K562 (cell line): ENCODE data around the gene ARHGEF25. TPM values are rescaled to one million over a fixed set of nuclear protein-coding genes. Genes with fewer than 3 reads are reported as not detected.

Source experiments
- ARID2 ChIP-seq: fragments of 450-650 bp; IDR thresholded peaks from 2 replicates; pipeline ENCODE4 v1.6.1; 2017; ENCODE audit warnings: antibody characterized with exemption, mild to moderate bottlenecking
- ARID3A ChIP-seq: IDR thresholded peaks from 2 replicates; pipeline ENCODE4 v1.6.1; 2012; ENCODE audit warnings: low read depth, low read length, improper control_type of control experiment, borderline replicate concordance
- BHLHE40 ChIP-seq: IDR thresholded peaks from 2 replicates; pipeline ENCODE4 v1.6.1; 2011; ENCODE audit warnings: low read length, improper control_type of control experiment
- CBFA2T3 ChIP-seq: fragments of 450-650 bp; IDR thresholded peaks from 2 replicates; pipeline ENCODE4 v1.6.1; 2017
- CREB5 ChIP-seq: fragments of 250-450 bp; sonication (Bioruptor Pico); IDR thresholded peaks from 2 replicates; pipeline ENCODE4 v1.5.0; 2020; ENCODE audit warnings: mild to moderate bottlenecking
- E2F8 ChIP-seq: fragments of 450-650 bp; IDR thresholded peaks from 2 replicates; pipeline ENCODE4 v1.7.1; 2018; ENCODE audit warnings: mild to moderate bottlenecking, low read depth; ENCODE audit not compliant: partially characterized antibody
- ELF4 ChIP-seq: fragments of 450-650 bp; formaldehyde crosslinking; IDR thresholded peaks from 2 replicates; pipeline ENCODE4 v1.4.0; 2022; ENCODE audit warnings: missing genetic modification characterization
- HCFC1 ChIP-seq: IDR thresholded peaks from 2 replicates; pipeline ENCODE4 v1.6.1; 2012; ENCODE audit warnings: low read depth, low read length, improper control_type of control experiment
- HDGF ChIP-seq: fragments of 450-650 bp; IDR thresholded peaks from 2 replicates; pipeline ENCODE4 v1.6.1; 2016
- HMGXB4 ChIP-seq: sonication (generic); formaldehyde crosslinking; IDR thresholded peaks from 2 replicates; pipeline ENCODE4 v1.8.1; 2023; ENCODE audit warnings: mild to moderate bottlenecking, missing genetic modification reagents
- KLF16 ChIP-seq: IDR thresholded peaks from 2 replicates; pipeline ENCODE4 v1.6.1; 2016; ENCODE audit warnings: antibody characterized with exemption
- MAZ ChIP-seq, 2 experiments: fragments of 450-650 bp in 1 of 2; sonication (generic) in 1 of 2; formaldehyde crosslinking; IDR thresholded peaks in 1 of 2; conservative IDR thresholded peaks in 1 of 2; 2 replicates each; pipeline versions ENCODE4 v1.4.0 to v1.5.0; 2020; ENCODE audit warnings: mild to moderate bottlenecking in 1 of 2, missing genetic modification reagents in 1 of 2
- NR4A1 ChIP-seq, 2 experiments: fragments of 250-450 bp in 1 of 2; fragments of 450-650 bp in 1 of 2; sonication (Bioruptor Pico) in 1 of 2; IDR thresholded peaks; 2 replicates each; pipeline versions ENCODE4 v1.4.0 to v1.6.1; 2016 to 2020; ENCODE audit warnings: mild to moderate bottlenecking in 2 of 2, missing compliant biosample characterization in 1 of 2, missing genetic modification characterization in 1 of 2, moderate library complexity in 1 of 2
- RAD21 ChIP-seq, 2 experiments: fragments of 250-450 bp in 1 of 2; fragments of 450-650 bp in 1 of 2; sonication (Bioruptor Pico) in 1 of 2; formaldehyde crosslinking in 1 of 2; IDR thresholded peaks in 1 of 2; conservative IDR thresholded peaks in 1 of 2; 2 replicates each; pipeline versions ENCODE4 v1.4.0 to v1.8.0; 2020 to 2022; ENCODE audit warnings: mild to moderate bottlenecking in 2 of 2, moderate library complexity in 1 of 2
- SMC3 ChIP-seq: conservative IDR thresholded peaks from 2 replicates; pipeline ENCODE4 v1.6.1; 2011; ENCODE audit warnings: low read depth, low read length, improper control_type of control experiment; ENCODE audit not compliant: insufficient read depth
- XRCC5 ChIP-seq: fragments of 200-400 bp; formaldehyde crosslinking; IDR thresholded peaks from 2 replicates; pipeline ENCODE4 v1.6.1; 2017; ENCODE audit warnings: low read depth, mild to moderate bottlenecking, low read length
- ZBTB7A ChIP-seq: IDR thresholded peaks from 2 replicates; pipeline ENCODE4 v1.6.1; 2011; ENCODE audit warnings: low read depth, mild to moderate bottlenecking, low read length, moderate library complexity, borderline replicate concordance; ENCODE audit not compliant: control insufficient read depth
- ZEB2 ChIP-seq: fragments of 450-650 bp; IDR thresholded peaks from 2 replicates; pipeline ENCODE4 v1.6.1; 2016
- ZNF384 ChIP-seq: IDR thresholded peaks from 2 replicates; pipeline ENCODE4 v1.6.1; 2012; ENCODE audit warnings: low read depth, low read length, improper control_type of control experiment
- polyA plus RNA-seq, 8 experiments: library from polyadenylated mRNA; depleted of rRNA in 4 of 8; stranded (reverse) in 5 of 8; unstranded in 3 of 8; fragments of >200 nt; fragmentation: Nextera tagmentation in 2 of 8; fragmentation: Illumina TruSeq in 1 of 8; extraction: Ambion mirVana in 2 of 8; extraction: Trizol in 1 of 8; gene quantifications; 2 replicates each; pipeline versions ENCODE4 v1.2.1 to v1.2.3, GENCODE V29; 2011 to 2014; ENCODE audit warnings: inconsistent platforms in 1 of 8, missing spikeins in 1 of 8
- total RNA-seq, 7 experiments: library from RNA; depleted of rRNA in 6 of 7; stranded (reverse); fragments of >200 nt in 6 of 7; fragmentation: Illumina TruSeq in 2 of 7; extraction: Trizol in 2 of 7; gene quantifications; 2 replicates each; pipeline versions ENCODE4 v1.2.1 to v1.2.3, GENCODE V29; 2011 to 2021; ENCODE audit warnings: low replicate concordance in 1 of 7

The ARHGEF25 gene
- total and polyA plus RNA-seq, 9 of the 15 experiments (the other 6 are each of a cell fraction or from before 2014, with no cell fraction given), result 0.13 to 17.3 (median 11.6) TPM

- 0 out of 2 replicates have a peak, but pooled peaks have one; percentile 27 for TF ChIP-seq ARID3A
- peak; percentile 68 for TF ChIP-seq KLF16
- TF ChIP-seq E2F8, result no peak
- peak; percentile 52; the same call in 1 of the 2 replicates for TF ChIP-seq BHLHE40
- TF ChIP-seq RAD21 (CRISPR knock-in tag; conservative IDR thresholded peaks at IDR 0.05 in 1 of 2, IDR thresholded peaks at IDR 0.05 in 1 of 2), result peak; percentile 91 to 96
- peak; percentile 78 for TF ChIP-seq ZBTB7A
- TF ChIP-seq ELF4 (CRISPR knock-in tag), result no peak
- 0 out of 2 replicates have a peak, but pooled peaks have one; percentile 3 for TF ChIP-seq CBFA2T3
- TF ChIP-seq MAZ (CRISPR knock-in tag; conservative IDR thresholded peaks at IDR 0.05 in 1 of 2, IDR thresholded peaks at IDR 0.05 in 1 of 2), result peak in 1 of 2 experiments; percentile 73; a peak in 1 of 4 replicates
- TF ChIP-seq ZNF384, result 0 out of 2 replicates have a peak, but pooled peaks have one; percentile 7
- peak; percentile 32; the same call in 1 of the 2 replicates for TF ChIP-seq HCFC1
- TF ChIP-seq XRCC5, result 0 out of 2 replicates have a peak, but pooled peaks have one; percentile 60
- TF ChIP-seq NR4A1 (CRISPR knock-in tag; IDR thresholded peaks at IDR 0.05), result 0 out of 2 replicates have a peak, but pooled peaks have one; percentile 11
- no peak for TF ChIP-seq NR4A1 (tag; IDR thresholded peaks at IDR 0.05)
- TF ChIP-seq CREB5 (CRISPR knock-in tag), result no peak
- TF ChIP-seq SMC3, result peak; percentile 92
- peak; percentile 51; the same call in 1 of the 2 replicates for TF ChIP-seq ARID2
- peak; percentile 51; the same call in 1 of the 2 replicates for TF ChIP-seq HMGXB4
- TF ChIP-seq HDGF, result 0 out of 2 replicates have a peak, but pooled peaks have one; percentile 57
- peak; percentile 56 for TF ChIP-seq ZEB2
Observed at GRCh38 chr12:57583008-57583831, 28.0 kb upstream of the ARHGEF25 start (continued).
